Measurements from ENCODE around the gene SOX18.

The SOX18 gene

GRCh38 chr20:64080813-64081623 lies 31.6 kb upstream of the SOX18 start:
- no peaks in the 10 kb centered on the region for H3K9me2 ChIP-seq (replicated peaks; ENCODE audit: low read depth, low read length)
- H3K36me3 ChIP-seq (ENCODE audit: insufficient read depth, low read length) = no peaks in the 10 kb centered on the region
- H3F3A ChIP-seq (ENCODE audit: low read depth) = peaks cover 20% of the 10 kb centered on the region
- H3K4me1 ChIP-seq (ENCODE audit: insufficient read depth, low read length, poor library complexity, severe bottlenecking) = peaks cover 45% of the 10 kb centered on the region
- H3K4me2 ChIP-seq (ENCODE audit: low read depth, low read length, poor library complexity, severe bottlenecking) = peak overlapping the region; percentile 90
- H2AFZ ChIP-seq (ENCODE audit: low read length) = no peak overlapping the region
- H4K20me1 ChIP-seq (ENCODE audit: insufficient read depth, low read length, poor library complexity, severe bottlenecking) = no peaks in the 10 kb centered on the region
- 0 out of 2 replicates have a peak, but pooled peaks cover 11% of the 10 kb centered on the region for H3K79me2 ChIP-seq (ENCODE audit: insufficient read depth, low read length)
- H3K27me3 ChIP-seq (ENCODE audit: insufficient read depth, low read length, poor library complexity, severe bottlenecking) = no peaks in the 10 kb centered on the region
- no peak overlapping the region for H3K9ac ChIP-seq (ENCODE audit: low read depth, low read length, poor library complexity, severe bottlenecking)
- no peak overlapping the region for H3K4me3 ChIP-seq (ENCODE audit: low read length, poor library complexity, severe bottlenecking)
- H3K9me3 ChIP-seq (ENCODE audit: insufficient read depth, low read depth, low read length) = no peaks in the 10 kb centered on the region
- TF ChIP-seq CTCF (conservative IDR thresholded peaks at IDR 0.05; ENCODE audit: low read length) (no peak), EZH2phosphoT487 (IDR thresholded peaks at IDR 0.05; ENCODE audit: borderline replicate concordance) (no peak)

- Histone ChIP-seq H3K36me3 (ENCODE audit: insufficient read depth, low read length) (no peaks in the 10 kb centered on the region), H3K4me1 (ENCODE audit: insufficient read depth, low read length, poor library complexity, severe bottlenecking) (peaks cover 45% of the 10 kb centered on the region)
Measured at GRCh38 chr20:64080013-64080812, 30.8 kb upstream of the SOX18 start, which contains the start of gene OPRL1. Gene OPRL1 (plus strand): TSS chr20:64080082. CDS start chr20:64092721, 12,639 bp downstream.

More at GRCh38 chr20:64080013-64080812, 30.8 kb upstream of the SOX18 start, which contains the start of gene OPRL1:
- Histone ChIP-seq H3K79me2 (ENCODE audit: insufficient read depth, low read length) (0 out of 2 replicates have a peak, but pooled peaks cover 11% of the 10 kb centered on the region), H3K9me2 (replicated peaks; ENCODE audit: low read depth, low read length) (no peaks in the 10 kb centered on the region), H3K4me2 (ENCODE audit: low read depth, low read length, poor library complexity, severe bottlenecking) (peak within 1 kb of the TSS; percentile 98), H2AFZ (ENCODE audit: low read length) (peak within 1 kb of the TSS; percentile 45; the same call in 1 of the 2 replicates), H3F3A (ENCODE audit: low read depth) (peaks cover 20% of the 10 kb centered on the region), H3K9ac (ENCODE audit: low read depth, low read length, poor library complexity, severe bottlenecking) (peak within 1 kb of the TSS; percentile 86), H3K27me3 (ENCODE audit: insufficient read depth, low read length, poor library complexity, severe bottlenecking) (no peaks in the 10 kb centered on the region), H4K20me1 (ENCODE audit: insufficient read depth, low read length, poor library complexity, severe bottlenecking) (no peaks in the 10 kb centered on the region), H3K4me3 (ENCODE audit: low read length, poor library complexity, severe bottlenecking) (peak within 1 kb of the TSS; percentile 83), H3K9me3 (ENCODE audit: insufficient read depth, low read depth, low read length) (no peaks in the 10 kb centered on the region)
- TF ChIP-seq EZH2phosphoT487 (IDR thresholded peaks at IDR 0.05; ENCODE audit: borderline replicate concordance) (no peak), CTCF (conservative IDR thresholded peaks at IDR 0.05; ENCODE audit: low read length) (no peak)
